ENCODE measurements around the gene NAT16.

The NAT16 gene

DNA sequence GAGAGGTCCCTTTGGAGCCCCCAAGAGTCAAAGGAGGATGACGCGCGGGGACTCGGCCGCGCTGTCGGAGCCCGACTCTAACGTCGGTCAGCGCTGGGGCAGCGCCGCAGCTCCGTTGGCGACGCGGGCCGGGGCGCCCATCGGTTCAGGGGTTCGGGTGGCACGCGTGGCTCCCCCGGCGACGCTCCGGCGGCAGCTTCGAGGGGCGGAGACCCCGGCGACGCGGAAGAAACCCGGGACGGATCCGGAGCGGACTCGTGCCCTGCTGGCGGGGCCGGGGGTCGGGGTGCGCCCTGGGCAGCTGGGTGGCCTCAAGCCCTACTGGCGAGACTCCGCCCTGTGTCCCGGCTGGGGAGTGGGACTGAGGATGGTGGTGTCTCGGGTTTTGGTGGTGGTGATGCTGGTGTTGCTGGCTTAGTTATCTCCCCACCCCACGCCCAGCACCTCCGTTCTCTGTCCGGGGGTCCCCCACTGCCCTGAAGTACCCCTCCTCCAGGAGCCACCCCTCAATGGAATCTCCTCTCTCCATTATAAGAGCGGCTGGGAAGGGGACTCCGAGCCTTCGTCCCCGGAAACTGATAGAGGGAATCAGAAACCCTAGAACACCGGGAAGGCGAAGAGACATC is at the start of gene NAT16:
Gene NAT16, minus strand, starts transcription at position 164 of the 626 bp plus-strand sequence. CDS start 5,486 bp downstream, outside the sequence.
- no peak for DNase-seq

DNA sequence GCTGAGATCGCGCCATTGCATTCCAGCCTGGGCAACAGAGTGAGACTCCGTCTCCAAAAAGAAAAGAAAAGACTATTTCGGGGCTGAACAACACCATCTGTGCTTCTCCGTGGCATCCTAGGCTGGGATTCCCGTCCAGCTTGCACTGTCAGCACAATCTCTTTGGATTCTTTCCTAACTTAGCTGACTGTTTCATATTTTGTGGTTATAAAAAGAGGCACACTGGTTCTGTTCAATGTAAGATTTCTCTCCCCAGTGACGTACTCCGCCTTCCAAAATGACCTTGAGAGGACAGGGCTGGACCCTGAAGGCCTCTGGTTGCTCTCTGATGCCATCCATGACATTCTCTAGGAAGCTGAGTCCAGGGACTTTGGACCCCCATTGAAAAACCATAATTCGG is 46.6 kb upstream of the NAT16 start:
- DNase-seq, result no peak

DNA sequence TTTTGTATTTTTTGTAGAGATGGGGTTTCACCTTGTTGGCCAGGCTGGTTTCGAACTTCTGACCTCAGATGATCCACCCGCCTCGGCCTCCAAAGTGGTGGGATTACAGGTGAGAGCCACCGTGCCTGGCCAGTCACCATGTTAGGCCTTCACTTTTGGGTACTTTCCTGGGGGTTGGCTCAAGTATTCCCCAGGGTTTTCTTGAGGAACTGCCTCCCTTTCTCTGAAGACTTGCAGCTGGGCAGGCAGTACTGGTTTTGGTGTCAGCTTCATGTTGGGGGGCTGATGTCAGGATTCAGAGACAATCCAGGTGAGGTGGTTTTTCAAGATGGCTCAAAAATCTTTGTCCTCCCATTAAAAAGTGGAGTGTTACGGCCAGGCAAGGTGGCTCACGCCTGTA is 45.6 kb upstream of the NAT16 start:
- DNase-seq, result no peak

DNA sequence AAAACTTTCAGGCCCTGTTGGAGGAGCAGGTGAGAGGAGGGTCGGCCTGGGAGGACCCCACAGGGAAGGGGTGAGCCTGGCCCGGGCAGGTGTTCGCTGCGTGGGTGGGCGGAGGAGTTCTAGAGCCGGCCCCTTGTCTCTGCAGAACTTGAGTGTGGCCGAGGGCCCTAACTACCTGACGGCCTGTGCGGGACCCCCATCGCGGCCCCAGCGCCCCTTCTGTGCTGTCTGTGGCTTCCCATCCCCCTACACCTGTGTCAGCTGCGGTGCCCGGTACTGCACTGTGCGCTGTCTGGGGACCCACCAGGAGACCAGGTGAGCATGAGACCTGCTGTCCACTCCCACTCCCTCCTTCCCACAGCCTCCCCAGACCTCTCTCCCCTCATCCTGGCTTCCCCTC is 43.4 kb upstream of the NAT16 start:
- DNase-seq, result no peak

DNA sequence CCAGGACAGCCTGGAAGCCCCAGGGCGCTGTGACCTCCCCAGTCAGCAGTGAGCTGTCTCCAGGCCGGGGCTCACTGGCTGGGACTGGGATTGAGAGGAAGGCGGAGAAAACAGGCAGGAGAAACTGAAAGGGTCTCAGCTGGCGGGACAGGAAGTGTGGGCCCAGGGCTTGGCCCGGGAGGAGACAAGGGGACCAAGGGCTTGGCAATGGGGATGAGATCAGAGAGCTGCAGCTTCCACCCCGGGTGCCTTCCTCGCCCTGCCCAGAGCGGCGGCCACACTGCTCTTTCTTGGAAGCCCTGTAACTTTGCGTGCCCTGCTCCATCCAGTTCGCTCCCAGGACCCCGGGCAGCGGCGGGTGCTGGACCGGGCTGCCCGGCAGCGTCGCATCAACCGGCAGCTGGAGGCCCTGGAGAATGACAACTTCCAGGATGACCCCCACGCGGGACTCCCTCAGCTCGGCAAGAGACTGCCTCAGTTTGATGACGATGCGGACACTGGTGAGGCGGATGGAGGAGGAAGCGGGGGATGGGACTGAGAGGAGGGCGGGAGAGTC is 42.3 kb upstream of the NAT16 start:
- DNase-seq, result no peak

DNA sequence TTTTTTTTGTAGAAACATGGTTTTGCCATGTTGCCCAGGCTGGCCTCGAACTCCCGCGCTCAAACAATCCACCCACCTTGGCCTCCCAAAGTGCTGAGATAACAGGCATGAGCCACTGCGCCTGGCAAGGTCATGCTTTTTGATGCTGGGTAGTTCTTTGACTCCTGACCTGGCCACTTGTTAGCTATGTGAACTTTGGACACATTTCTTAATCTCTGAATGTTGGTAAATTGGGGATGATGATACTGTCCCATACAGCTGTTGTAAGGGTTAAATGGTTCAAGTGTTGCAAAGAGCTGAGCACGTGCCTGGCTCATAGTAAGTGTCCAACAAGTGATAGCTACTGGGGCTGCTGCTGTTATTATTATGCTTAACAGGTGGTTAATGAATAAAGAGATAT is 40.2 kb upstream of the NAT16 start:
- no peak for DNase-seq

- no peak for DNase-seq
These were observed 38.4 kb upstream of the NAT16 start for GRCh38 chr7:101218236-101219125.

- DNase-seq, result peak; percentile 97
These were observed 37.5 kb upstream of the NAT16 start, which contains the start of the genes PLOD3 and ZNHIT1 for GRCh38 chr7:101217388-101218235. Gene PLOD3 (minus strand): TSS chr7:101217581. CDS start chr7:101217274, 307 bp downstream. Gene ZNHIT1 (plus strand): TSS chr7:101218165. CDS start chr7:101218196, 31 bp downstream.

GRCh38 chr7:101216860-101217387 is 36.8 kb upstream of the NAT16 start:
- DNase-seq, result no peak

GRCh38 chr7:101216001-101216859 is 36.1 kb upstream of the NAT16 start:
- DNase-seq, result no peak

DNA sequence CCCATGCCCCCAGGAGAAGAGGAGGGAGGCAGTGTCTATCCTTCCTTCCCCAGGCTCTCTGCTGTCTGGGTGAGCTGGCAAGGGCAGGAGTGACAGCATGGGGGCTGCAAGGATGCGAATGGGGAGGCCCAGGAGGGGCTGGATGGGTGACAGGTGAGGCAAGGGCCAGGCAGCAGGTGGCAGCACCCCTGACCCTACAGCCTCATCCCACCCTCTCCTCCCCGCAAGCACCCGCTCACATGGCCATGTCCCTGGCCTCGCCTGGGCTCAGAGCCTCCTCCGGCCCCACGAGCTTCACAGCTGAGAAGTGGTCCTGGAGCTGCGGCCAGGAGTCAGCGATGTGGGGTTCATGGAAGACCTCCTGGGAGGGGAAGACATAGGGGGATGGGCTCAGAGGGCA is 31.9 kb upstream of the NAT16 start:
- DNase-seq, result no peak

- no peak for DNase-seq
These were observed 31.4 kb upstream of the NAT16 start for GRCh38 chr7:101211501-101211900.

DNA sequence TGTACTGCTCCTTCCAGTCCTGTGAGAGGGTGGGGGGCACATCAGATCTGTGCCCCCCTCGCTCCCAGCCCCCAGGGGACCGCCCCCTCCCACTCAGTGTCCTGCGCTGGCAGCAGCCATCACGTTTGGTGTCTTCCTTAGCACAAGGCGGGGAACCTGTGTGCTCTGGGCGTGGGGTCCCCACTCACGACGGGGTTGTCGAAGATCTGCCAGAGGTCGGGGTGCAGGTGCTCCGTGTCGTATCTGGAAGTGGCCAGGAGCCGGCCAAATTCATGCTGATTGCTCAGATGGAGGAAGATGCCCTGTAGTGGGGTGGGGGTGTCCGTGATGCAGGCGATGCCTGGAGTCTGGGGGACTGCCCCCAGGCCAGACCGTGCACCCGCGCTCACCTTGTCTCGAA is 30.1 kb upstream of the NAT16 start:
- DNase-seq, result no peak

- no peak for DNase-seq
These were observed 28.7 kb upstream of the NAT16 start for GRCh38 chr7:101208794-101209193.

DNA sequence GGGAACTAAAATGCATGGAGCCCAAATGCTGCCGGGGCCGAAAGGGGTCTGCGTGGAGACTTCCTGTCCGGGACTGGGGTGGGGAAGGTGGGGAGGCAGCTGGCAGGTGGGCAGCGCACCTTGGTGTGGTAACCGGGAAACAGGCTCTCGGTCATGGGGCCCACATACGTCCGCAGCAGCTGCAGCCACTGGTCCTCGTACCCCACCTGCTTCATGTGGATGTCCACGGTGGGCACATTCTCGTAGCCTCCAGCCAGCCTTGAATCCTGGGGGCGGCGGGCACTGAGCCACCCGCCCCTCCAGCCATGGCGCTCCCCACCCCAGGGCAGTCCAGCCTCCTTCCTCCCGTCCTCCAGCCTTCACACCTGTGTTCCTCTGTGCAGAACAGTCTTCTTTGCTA is 27.4 kb upstream of the NAT16 start:
- no peak for DNase-seq

DNA sequence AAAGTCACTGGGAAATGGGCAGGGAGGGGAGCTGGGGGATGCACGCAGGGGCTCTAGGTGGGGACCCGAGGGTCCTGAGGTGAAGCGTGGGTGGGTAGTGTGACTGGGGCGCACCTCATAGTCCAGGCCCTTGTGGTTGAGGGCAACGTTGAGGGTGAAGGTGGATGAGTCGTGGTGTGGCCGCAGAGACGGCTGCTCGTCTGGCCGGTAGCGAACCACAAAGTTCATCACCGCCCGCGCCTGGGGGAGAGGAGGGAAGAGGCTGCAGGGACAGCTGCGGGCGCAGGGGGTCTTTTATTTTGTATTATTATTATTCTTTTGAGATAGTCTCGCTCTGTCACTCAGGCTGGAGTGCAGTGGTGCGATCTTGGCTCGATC is 26.6 kb upstream of the NAT16 start:
- DNase-seq, result no peak

DNA sequence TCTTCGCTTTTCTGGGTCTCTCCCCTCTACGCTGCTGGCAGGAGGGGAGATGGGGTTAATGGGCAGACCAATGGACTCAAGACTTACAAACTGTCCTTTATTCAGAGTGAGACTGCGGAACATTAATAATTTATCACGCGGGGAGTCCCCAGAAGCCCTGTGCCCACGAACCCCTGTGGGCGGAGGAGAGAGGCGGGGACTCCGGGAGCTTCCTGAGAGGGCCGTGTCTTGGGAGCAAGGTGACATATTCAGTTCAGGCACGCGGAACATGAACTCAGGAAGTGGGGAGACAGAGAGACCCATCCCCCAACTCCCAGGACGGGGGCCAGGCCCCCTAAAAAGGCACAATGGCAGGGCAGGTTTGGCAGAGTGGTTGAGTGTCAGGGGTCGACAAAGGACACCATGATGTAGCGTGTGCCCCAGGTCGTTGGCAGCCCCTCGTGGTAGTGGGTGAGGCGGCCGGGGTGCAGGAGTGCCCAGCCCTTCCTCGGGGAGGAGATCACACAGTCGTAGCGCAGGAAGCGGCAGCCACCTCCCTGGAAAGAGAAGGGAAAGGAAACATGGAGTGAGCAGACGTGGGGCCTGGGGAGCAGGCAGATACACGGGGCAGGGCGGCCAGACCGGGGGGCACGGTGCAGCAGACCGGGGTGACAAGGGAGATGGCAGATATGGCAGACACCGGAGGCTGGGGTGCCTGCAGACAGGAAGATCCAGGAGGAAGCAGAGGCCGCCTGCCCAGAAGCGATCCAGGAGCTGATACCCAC is 26.0 kb upstream of the NAT16 start:
- DNase-seq, result no peak

GRCh38 chr7:101203740-101204738 is 23.9 kb upstream of the NAT16 start:
- DNase-seq, result peak; percentile 44

- DNase-seq, result no peak
These were observed 22.5 kb upstream of the NAT16 start for GRCh38 chr7:101202603-101202918.

Measured in CD4-positive, alpha-beta T cell treated with Interleukin-12 subunit alpha and Interleukin-12 subunit beta, for 1 hour (primary cell).